Hematopoietic multipotent progenitor cell treated with erythropoietin and hydrocortisone succinate and interleukin-3 and kit ligand, for 4 days (in vitro differentiated cells): ENCODE measurements around the gene GRB10.

Experiments used
- DNase-seq: peaks from one replicate; pipeline ENCODE4 v3.0.0-alpha.2; 2015

GRB10 gene

DNA sequence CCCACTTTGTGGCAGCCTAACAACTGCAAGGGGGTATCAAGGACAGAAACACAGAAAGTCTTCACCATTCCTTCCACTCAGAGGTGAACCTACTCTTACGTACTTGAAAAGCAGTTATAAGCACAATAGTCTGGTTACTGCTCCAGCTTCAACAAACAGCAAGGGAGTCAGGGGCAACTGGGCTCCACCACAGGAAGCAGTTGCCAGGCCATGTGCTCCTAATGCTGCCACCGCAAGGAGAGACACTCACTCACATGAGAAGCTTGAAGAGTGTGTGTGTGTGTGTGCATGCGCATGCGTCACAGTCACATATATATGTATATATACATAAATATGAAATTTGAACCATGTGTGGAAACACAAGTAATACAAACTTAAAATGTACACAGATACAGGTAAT, 65.5 kb downstream of the GRB10 start:
- DNase-seq = peak; percentile 83

- no peak for DNase-seq
Measured at GRCh38 chr7:50714857-50715256, 67.8 kb downstream of the GRB10 start.

DNA sequence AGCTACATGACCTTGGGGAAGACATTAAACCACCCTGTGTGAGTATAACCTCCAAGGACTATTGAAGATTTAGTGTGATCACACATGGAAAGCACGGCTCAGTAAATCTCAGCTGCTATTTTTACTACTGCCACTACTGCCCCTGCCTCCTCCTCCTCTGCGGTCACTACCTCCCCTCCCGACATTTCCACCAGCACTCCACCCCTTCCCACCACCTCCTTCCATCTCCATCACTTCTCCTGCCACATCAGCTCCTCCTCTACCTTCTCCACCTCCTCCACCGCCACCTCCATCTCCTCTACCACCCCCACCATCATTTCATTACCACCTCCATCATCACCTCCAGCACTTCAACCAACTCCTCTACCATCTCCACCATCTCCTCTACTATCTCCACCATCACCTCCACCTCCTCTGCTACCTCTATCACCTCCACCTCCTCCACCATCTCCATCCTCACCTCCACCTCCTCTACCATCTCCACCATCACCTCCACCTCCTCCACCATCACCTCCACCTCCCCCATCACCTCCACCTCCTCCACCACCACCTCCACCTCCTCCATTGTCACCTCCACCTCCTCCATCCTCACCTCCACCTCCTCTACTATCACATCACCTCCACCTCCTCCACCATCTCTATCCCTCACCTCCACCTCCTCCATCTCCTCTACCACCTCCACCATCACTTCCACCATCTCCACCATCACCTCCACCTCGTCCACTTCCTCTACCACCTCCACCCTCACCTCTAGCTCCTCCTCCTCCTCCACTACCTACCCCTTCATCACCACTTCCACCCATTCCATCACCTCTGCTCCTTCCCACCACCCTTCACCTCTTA, 69.4 kb downstream of the GRB10 start:
- no peak for DNase-seq

DNA sequence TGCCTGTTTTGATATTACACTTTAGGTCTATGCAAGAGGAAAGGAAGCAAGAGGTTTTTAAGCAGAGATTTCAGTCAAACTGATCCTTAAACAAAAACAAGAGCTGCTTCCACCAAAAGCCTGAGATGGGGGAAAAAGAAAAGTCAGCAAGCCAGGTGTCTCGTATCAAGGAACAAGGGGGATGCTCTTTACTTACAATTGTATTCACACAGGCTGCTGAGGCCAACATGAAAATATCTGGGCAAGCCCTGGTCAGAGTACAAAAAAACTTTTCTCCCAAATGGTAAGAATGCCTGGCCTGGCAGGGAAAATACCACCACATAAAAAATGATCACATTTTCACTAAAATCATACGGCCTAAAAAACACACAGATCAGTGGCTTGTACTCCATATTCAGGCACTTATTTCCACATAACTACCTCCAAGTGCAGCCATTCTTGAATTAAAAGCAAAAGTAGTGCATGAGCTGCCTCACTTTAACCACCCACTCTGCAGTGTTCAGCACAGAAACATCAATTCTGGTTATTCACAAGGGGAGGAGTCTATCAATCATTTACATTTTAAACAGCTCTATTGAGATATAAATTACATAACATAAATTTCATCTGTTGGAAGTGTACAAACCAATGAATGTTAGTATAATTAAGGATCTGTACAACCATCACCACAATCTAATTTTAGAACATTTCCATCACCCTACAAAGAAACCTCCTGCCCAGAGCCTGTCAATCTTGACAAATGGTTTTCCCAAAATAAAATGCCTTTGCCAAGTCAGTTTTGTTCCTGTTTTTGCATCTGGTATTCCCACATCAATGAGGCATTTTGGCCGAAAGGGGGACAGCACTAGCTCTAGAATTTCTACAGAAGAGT, 70.2 kb downstream of the GRB10 start:
- DNase-seq = no peak

DNA sequence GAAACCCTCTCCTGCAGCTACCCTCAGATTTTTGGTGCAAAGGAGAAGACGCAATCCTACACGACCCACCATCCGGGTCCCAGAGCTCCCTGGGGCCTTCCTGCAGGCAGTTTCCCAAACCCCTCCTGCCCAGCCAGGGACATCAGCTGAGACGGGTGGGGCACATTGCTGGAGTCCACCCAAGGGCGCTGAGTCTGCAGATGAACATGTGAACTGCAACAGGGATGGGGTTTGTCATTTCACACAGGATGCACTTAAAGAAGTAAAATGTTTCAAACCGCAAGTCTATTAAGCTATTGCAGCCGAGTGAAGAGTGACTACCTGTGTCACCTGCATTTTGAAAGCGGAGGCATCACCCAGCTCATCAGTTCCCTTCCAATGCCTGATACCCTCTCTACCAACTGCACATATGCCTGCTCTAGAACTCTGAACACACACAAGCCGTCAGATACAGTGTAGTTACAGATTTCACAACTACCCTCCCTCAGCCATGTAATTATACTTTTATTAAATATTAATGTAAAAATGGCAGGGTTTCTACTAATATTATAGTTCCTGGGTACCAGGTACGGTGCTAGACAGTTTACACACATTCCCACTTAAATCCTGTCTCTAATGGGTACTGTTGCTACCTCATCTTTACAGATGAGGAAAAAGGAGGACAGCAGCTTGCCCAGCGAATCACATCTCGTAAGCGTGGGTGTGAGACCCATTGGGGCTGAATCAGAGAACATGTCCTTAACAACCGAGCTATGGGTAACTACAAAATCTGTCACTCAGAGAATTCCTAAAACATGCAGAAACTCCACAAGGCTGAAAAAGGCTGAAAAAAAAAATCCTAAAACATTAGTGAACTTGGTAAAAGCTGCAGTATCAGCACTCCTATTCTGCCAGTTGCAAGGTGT, 71.2 kb downstream of the GRB10 start:
- DNase-seq = peak; percentile 44

DNA sequence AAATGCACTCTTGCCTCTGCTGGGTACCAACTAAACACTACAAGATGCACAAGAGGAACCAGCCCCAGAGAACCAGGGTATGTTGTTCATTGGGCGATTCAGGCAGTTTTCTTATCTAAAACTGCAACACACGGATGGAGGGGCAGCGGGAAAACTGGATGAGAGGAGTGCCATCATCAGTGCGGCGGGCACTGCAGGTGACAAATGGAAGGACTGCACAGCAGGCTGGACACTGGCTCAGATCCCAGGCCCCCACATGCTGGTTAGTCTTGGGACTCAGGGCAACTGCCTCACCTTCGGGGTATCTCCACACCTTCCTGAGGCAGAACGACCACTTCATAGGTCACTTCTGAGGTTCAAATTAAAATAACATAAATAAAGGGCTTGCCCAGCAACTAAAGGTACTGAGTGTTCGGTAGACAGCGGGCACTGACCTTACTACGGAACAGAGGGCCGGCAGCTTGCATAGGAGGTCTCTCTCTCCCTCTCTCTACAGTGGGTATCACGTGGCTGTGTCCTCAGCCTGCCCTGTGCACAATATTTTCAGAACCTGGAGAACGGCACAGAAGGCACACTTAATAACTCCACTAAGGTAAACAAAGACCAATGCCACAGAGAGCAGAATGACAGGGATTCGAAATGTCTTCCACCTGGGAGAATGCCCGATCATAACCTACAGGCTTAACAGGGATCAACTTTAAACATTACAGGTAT, 72.1 kb downstream of the GRB10 start:
- no peak for DNase-seq

DNA sequence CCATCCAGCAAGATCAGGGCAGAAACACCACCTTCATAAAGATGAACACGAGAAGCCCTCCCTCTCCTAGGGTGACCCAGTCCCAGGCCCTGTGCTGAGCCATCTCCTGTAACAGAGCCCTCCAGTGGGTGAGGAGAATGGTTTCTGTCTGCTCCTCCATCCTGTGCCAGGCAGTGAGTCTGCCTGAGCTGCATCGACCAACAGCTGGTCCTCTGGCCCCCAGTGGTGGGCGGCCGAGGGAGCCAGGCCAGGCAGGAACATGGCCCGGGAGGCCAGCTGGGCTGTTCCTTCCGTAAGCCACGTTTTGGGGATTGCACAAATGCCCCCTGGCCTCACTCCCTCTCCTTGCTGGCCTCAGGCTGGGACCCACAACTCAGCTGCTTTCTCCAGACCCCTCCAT, 73.5 kb downstream of the GRB10 start:
- no peak for DNase-seq

- DNase-seq = no peak
Measured at GRCh38 chr7:50707236-50708006, 75.3 kb downstream of the GRB10 start.

GRCh38 chr7:50706469-50706937, 76.2 kb downstream of the GRB10 start:
- no peak for DNase-seq

- DNase-seq = no peak
Measured at GRCh38 chr7:50704844-50705243, 77.9 kb downstream of the GRB10 start.

GRCh38 chr7:50703654-50704053, 79.0 kb downstream of the GRB10 start:
- no peak for DNase-seq

DNA sequence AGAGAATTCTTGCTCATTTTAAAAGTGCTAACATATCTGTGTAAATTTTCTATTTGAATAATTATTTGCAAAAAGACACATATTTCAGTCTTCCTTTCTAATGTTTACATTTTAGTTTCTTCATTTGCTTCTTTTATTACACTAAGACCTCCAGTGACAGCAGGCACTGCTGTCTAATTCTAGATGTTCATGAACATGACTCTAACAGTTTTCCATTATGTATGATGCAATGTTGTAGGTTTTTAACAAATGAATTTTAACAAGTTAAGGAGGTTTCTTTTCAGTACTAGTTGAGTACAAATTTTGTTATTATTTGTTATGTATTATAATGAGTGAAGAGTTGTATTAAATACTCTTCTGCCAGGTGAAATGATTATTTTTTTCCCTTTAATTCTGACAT, 83.6 kb downstream of the GRB10 start:
- peak; percentile 31 for DNase-seq

DNA sequence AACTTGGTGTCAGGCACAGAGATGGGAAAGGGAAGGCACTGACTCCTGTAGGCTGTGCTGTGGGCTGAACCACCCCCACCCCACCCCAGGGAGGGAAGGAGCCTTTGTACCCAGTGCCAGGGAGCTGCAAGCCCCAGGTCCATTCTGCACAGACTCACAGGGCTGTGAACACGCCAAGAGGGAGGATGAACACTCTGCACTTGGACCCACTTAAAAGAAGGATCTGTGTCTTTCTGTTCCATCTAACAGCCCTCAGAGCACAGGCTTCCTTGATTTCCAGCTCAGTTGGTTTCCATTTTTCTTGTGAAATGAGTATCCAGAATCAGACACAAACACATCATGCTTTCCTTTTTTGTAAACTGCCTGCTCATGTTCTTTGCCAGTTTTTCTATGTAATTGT, 84.9 kb downstream of the GRB10 start:
- DNase-seq = no peak

DNA sequence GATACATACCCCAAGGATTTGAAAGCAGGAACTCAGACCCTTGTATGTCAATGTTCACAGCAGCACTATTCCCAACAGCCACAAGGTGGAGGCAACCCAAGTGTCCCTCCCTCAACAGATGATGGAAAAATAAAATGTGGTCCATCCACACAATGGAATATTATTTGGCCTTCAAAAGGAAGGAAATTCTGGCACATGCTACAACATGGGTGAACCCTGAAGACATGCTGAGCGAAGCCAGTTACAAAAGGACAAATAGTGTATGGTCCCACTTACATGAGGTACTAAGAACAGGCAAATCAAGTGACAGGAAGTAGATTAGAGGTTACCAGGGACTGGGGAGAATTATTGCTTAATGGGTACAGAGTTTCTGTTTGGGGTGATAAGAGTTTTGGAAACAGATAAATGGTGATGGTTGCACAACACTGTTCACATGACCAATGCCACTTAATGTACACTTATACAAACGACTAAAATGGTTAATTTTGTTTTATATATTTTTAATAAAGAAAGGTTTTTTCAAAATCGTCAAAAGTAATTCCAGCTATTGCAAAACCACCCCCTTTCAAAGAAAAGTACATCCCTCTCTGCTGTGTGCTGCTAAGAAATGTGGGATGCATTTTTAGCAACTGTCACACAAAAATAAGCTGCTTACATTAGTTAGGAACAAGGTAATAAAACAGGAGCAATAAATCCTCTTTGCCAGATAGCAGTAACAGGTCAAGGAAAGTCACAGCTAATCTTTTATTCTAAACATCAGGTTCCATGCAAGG, 85.7 kb downstream of the GRB10 start:
- DNase-seq = peak; percentile 94

- peak; percentile 62 for DNase-seq
Measured at GRCh38 chr7:50695026-50695425, 87.7 kb downstream of the GRB10 start.

- no peak for DNase-seq
Measured at GRCh38 chr7:50693455-50694130, 89.1 kb downstream of the GRB10 start.

GRCh38 chr7:50690541-50691011, 92.1 kb downstream of the GRB10 start:
- no peak for DNase-seq

GRCh38 chr7:50688226-50688590, 94.5 kb downstream of the GRB10 start:
- DNase-seq = peak; percentile 45

GRCh38 chr7:50687575-50688225, 95.0 kb downstream of the GRB10 start:
- DNase-seq = no peak
